GM12878 (cell line): ENCODE data around the gene COL24A1. TPM values are rescaled to one million over a fixed set of nuclear protein-coding genes. Genes with fewer than 3 reads are reported as not detected.

ENCODE experiments used
- ATAC-seq: fragments of 200-7000 bp; cut with Tn5 transposase; 3 replicates; pipeline ENCODE4 v1.9.1; 2020; ENCODE audit warnings: mild to moderate bottlenecking, moderate library complexity
- BruUV-seq: library from RNA; stranded (reverse); fragments of 400-500 nt; replicated peaks from 2 replicates; lab custom pipeline; 2021; lab: Mats Ljungman, UMichigan
- CTCF ChIA-PET: fragments of 300-600 bp; sonication (Branson Sonifier 250); formaldehyde crosslinking; extraction: SDS; loops from one replicate; lab custom pipeline; 2021; ENCODE audit warnings: inconsistent platforms; lab: Yijun Ruan, JAX
- POLR2A ChIA-PET: fragments of 350-600 bp; formaldehyde crosslinking; extraction: SDS; loops from one replicate; lab custom pipeline; 2021; ENCODE audit warnings: inconsistent platforms; lab: Charles Lee
- RAD21 ChIA-PET: fragments of 300-600 bp; sonication (Branson Sonifier 250); formaldehyde crosslinking; loops from one replicate; lab custom pipeline; 2023; ENCODE audit warnings: antibody characterized with exemption; ENCODE audit not compliant: unreplicated experiment; lab: Charles Lee
- SMC1A ChIA-PET: fragments of 300-600 bp; sonication (Branson Sonifier 250); formaldehyde crosslinking; loops from one replicate; lab custom pipeline; 2023; ENCODE audit not compliant: unreplicated experiment, uncharacterized antibody; lab: Charles Lee
- DNase-seq: peaks from one replicate; pipeline ENCODE4 v3.0.0-alpha.2; 2011; ENCODE audit warnings: low read depth, low spot score
- FAIRE-seq: peaks from 3 replicates; lab custom pipeline; 2011; peaks lifted over from hg19 to GRCh38; lab: Jason Lieb, UNC
- H2AFZ ChIP-seq: 2 replicates; pipeline ENCODE4 v1.6.0; 2011; ENCODE audit warnings: low read depth, low read length, control low read depth; ENCODE audit not compliant: control insufficient read depth
- H3K27ac ChIP-seq: 2 replicates; pipeline ENCODE4 v1.5.1; 2011; ENCODE audit warnings: control low read depth; ENCODE audit not compliant: control insufficient read depth, insufficient read depth
- H3K27me3 ChIP-seq, 2 experiments: replicated peaks in 1 of 2; 2 replicates each; pipeline versions ENCODE4 v1.6.0 to v1.6.1; 2011; ENCODE audit warnings: low read length in 1 of 2; ENCODE audit not compliant: control insufficient read depth in 2 of 2, insufficient read depth in 2 of 2
- H3K36me3 ChIP-seq, 2 experiments: 2 replicates each; pipeline ENCODE4 v1.5.1; 2011; ENCODE audit warnings: low read length in 1 of 2; ENCODE audit not compliant: control insufficient read depth in 2 of 2, insufficient read depth in 2 of 2
- H3K4me1 ChIP-seq: 2 replicates; pipeline ENCODE4 v1.6.1; 2011; ENCODE audit warnings: mild to moderate bottlenecking, low read length, moderate library complexity, mixed read lengths; ENCODE audit not compliant: control insufficient read depth, insufficient read depth
- H3K4me2 ChIP-seq: 2 replicates; pipeline ENCODE4 v1.6.0; 2011; ENCODE audit warnings: control low read depth; ENCODE audit not compliant: control insufficient read depth, insufficient read depth
- H3K4me3 ChIP-seq: fragments of 200-600 bp; sonication (generic); 2 replicates; pipeline ENCODE4 v1.5.1; 2016
- H3K79me2 ChIP-seq: 2 replicates; pipeline ENCODE4 v1.6.0; 2011; ENCODE audit warnings: low read length; ENCODE audit not compliant: control insufficient read depth, insufficient read depth
- H3K9ac ChIP-seq: 2 replicates; pipeline ENCODE4 v1.8.0; 2011; ENCODE audit warnings: low read length, control low read depth, mixed read lengths; ENCODE audit not compliant: control insufficient read depth, insufficient read depth
- H3K9me3 ChIP-seq: replicated peaks from 3 replicates; pipeline ENCODE4 v1.5.1; 2011; ENCODE audit warnings: mild to moderate bottlenecking, low read length; ENCODE audit not compliant: control insufficient read depth, insufficient read depth
- H4K20me1 ChIP-seq: 2 replicates; pipeline ENCODE4 v1.6.0; 2011; ENCODE audit not compliant: control insufficient read depth, insufficient read depth
- MTA2 ChIP-seq: fragments of 450-650 bp; IDR thresholded peaks from 2 replicates; pipeline ENCODE4 v1.6.1; 2016; ENCODE audit warnings: low read depth, mild to moderate bottlenecking, moderate library complexity
- NFXL1 ChIP-seq: fragments of 450-650 bp; IDR thresholded peaks from 2 replicates; pipeline ENCODE4 v1.6.1; 2017; ENCODE audit warnings: antibody characterized with exemption, mild to moderate bottlenecking, borderline replicate concordance
- NKRF ChIP-seq: fragments of 450-650 bp; conservative IDR thresholded peaks from 2 replicates; pipeline ENCODE4 v1.6.1; 2017; ENCODE audit warnings: mild to moderate bottlenecking, moderate library complexity
- POU2F2 ChIP-seq: IDR thresholded peaks from 3 replicates; pipeline ENCODE4 v1.6.1; 2011; ENCODE audit warnings: low read depth, mild to moderate bottlenecking, low read length, borderline replicate concordance
- RBBP5 ChIP-seq: fragments of 200-600 bp; sonication (generic); conservative IDR thresholded peaks from 2 replicates; pipeline ENCODE4 v1.6.1; 2016
- SUPT20H ChIP-seq: IDR thresholded peaks from 2 replicates; pipeline ENCODE4 v1.6.1; 2011; ENCODE audit warnings: low read depth, mild to moderate bottlenecking, low read length, moderate library complexity, borderline replicate concordance; ENCODE audit not compliant: control insufficient read depth
- WGBS: methylation state at CpG from one replicate; pipeline ENCODE4 v1.1.6; 2016; ENCODE audit warnings: low lambda C conversion rate; ENCODE audit not compliant: insufficient replicate concordance, insufficient coverage; ENCODE audit errors: missing lambda C conversion rate; 5-methylcytosine and 5-hydroxymethylcytosine counted together
- in situ Hi-C: fragments of 300-500 bp; cut with MboI; formaldehyde crosslinking; loops from 9 replicates; pipeline ENCODE4 v1.14.3; 2018; ENCODE audit warnings: mixed read lengths
- intact Hi-C: fragments of 100-400 bp; cut with micrococcal nuclease; formaldehyde crosslinking; loops from one replicate; pipeline ENCODE4 v1.14.2; 2022; ENCODE audit not compliant: unreplicated experiment
- polyA plus RNA-seq, 11 experiments: library from polyadenylated mRNA; depleted of rRNA in 4 of 11; unstranded in 6 of 11; stranded (reverse) in 5 of 11; fragments of >200 nt; fragmentation: Nextera tagmentation in 4 of 11; fragmentation: Illumina TruSeq in 1 of 11; extraction: Ambion mirVana in 4 of 11; extraction: Trizol in 1 of 11; gene quantifications; 1 replicate in 1 of 11; 2 replicates in 10 of 11; pipeline versions ENCODE4 v1.2.1 to v1.2.3, GENCODE V29; 2011 to 2016; ENCODE audit warnings: inconsistent platforms in 2 of 11, missing spikeins in 2 of 11, low read depth in 1 of 11
- total RNA-seq, 4 experiments: library from RNA; depleted of rRNA in 3 of 4; stranded (reverse); fragments of >200 nt in 3 of 4; fragmentation: Illumina TruSeq in 1 of 4; extraction: Trizol in 1 of 4; gene quantifications; 2 replicates each; pipeline versions ENCODE4 v1.2.1 to v1.2.3, GENCODE V29; 2013 to 2021
- TF ChIP-seq, protein P1 (sequence below): IDR thresholded peaks from 2 replicates; pipeline ENCODE4 v1.6.1; 2012; ENCODE audit warnings: low read length, inconsistent platforms

The COL24A1 gene
- total and polyA plus RNA-seq, 10 of the 15 experiments (the other 5 are each of a cell fraction or from before 2014, with no cell fraction given) = 0.19 to 4.1 (median 2.0) TPM

- FAIRE-seq (no peak), DNase-seq (no peak), ATAC-seq (no peak)
- H3K9me3 ChIP-seq = no peaks in the 10 kb centered on the region
- no peak overlapping the region for H2AFZ ChIP-seq
- H3K4me3 ChIP-seq = no peak overlapping the region
- TF ChIP-seq MTA2 (no peak), POU2F2 (no peak), SUPT20H (no peak), NFXL1 (no peak), RBBP5 (no peak), NKRF (no peak)
- TF ChIP-seq, protein P1, sequence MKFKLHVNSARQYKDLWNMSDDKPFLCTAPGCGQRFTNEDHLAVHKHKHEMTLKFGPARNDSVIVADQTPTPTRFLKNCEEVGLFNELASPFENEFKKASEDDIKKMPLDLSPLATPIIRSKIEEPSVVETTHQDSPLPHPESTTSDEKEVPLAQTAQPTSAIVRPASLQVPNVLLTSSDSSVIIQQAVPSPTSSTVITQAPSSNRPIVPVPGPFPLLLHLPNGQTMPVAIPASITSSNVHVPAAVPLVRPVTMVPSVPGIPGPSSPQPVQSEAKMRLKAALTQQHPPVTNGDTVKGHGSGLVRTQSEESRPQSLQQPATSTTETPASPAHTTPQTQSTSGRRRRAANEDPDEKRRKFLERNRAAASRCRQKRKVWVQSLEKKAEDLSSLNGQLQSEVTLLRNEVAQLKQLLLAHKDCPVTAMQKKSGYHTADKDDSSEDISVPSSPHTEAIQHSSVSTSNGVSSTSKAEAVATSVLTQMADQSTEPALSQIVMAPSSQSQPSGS = no peak
- intact Hi-C loops (no loop called here), in situ Hi-C loops (no loop called here)
- no peak overlapping the region for H3K4me2 ChIP-seq
- no peaks in the 10 kb centered on the region for H3K27me3 ChIP-seq
- no peak overlapping the region for H3K27ac ChIP-seq
- no peaks in the 10 kb centered on the region for H3K79me2 ChIP-seq
- BruUV-seq = no TSS peak
- POLR2A ChIA-PET = no interaction called here
- peaks cover 0 to 3% of the 10 kb centered on the region in 2 experiments; a peak in 1 of 4 replicates for H3K36me3 ChIP-seq
- SMC1A ChIA-PET = no interaction called here
- H3K4me1 ChIP-seq = no peaks in the 10 kb centered on the region
- 45% methylated on average over 1 of the region's 1 CpG for WGBS
- RAD21 ChIA-PET = no interaction called here
- CTCF ChIA-PET = no interaction called here
- no peak overlapping the region for H3K9ac ChIP-seq
- H4K20me1 ChIP-seq = no peaks in the 10 kb centered on the region
These were observed 355.1 kb downstream of the COL24A1 start for GRCh38 chr1:85801520-85801919.
